Stomach (tissue), 9 donors: Measurements from ENCODE around the gene SSH3. TPM values are rescaled to one million over a fixed set of nuclear protein-coding genes. Genes with fewer than 3 reads are reported as not detected.

ENCODE experiments used
- DNase-seq, 2 donors: peaks; one replicate each; pipeline versions ENCODE4 v3.0.0 to v3.0.0-alpha.2; 2013 to 2019
- H3K27ac ChIP-seq, 5 donors: fragments of 200-600 bp in 4 of 5; sonication (generic) in 4 of 5; one replicate each; pipeline ENCODE4 v1.5.1; 2013 to 2019; ENCODE audit warnings: mild to moderate bottlenecking in 1 of 5, moderate library complexity in 1 of 5
- H3K27me3 ChIP-seq, 3 donors: fragments of 200-600 bp; sonication (generic); one replicate each; pipeline ENCODE4 v1.5.1; 2017 to 2019; ENCODE audit warnings: mixed run types in 1 of 3
- H3K36me3 ChIP-seq, 4 donors: fragments of 200-600 bp; sonication (generic); 1 replicate in 3 of 4; 2 replicates in 1 of 4; pipeline ENCODE4 v1.5.1; 2016 to 2019
- H3K4me1 ChIP-seq, 4 donors: fragments of 200-600 bp; sonication (generic); one replicate each; pipeline ENCODE4 v1.5.1; 2016 to 2019
- H3K4me3 ChIP-seq, 4 donors: fragments of 200-600 bp; sonication (generic) in 3 of 4; one replicate each; pipeline ENCODE4 v1.5.1; 2016 to 2019; ENCODE audit warnings: mild to moderate bottlenecking in 1 of 4
- H3K9me3 ChIP-seq, 4 donors: fragments of 200-600 bp; sonication (generic); one replicate each; pipeline ENCODE4 v1.5.1; 2016 to 2019
- CTCF ChIP-seq, 7 experiments: fragments of 450-650 bp in 4 of 7; fragments of 200-600 bp in 3 of 7; sonication (generic) in 3 of 7; IDR thresholded peaks; one replicate each; pipeline ENCODE4 v1.5.1; 2016 to 2019; ENCODE audit warnings: antibody characterized with exemption in 7 of 7, control low read depth in 2 of 7, mild to moderate bottlenecking in 1 of 7
- EP300 ChIP-seq: sonication (generic); formaldehyde crosslinking; IDR thresholded peaks from one replicate; pipeline ENCODE4 v1.6.1; 2017; ENCODE audit warnings: antibody characterized with exemption
- POLR2A ChIP-seq, 4 donors: fragments of 450-650 bp; IDR thresholded peaks; one replicate each; pipeline ENCODE4 v1.6.1; 2016; ENCODE audit warnings: antibody characterized with exemption in 4 of 4, control low read depth in 2 of 4, mild to moderate bottlenecking in 1 of 4, moderate library complexity in 1 of 4
- POLR2AphosphoS5 ChIP-seq, 3 donors: sonication (generic); formaldehyde crosslinking; IDR thresholded peaks; one replicate each; pipeline ENCODE4 v1.6.1; 2016; ENCODE audit warnings: antibody characterized with exemption in 3 of 3
- WGBS, 5 donors: extraction: QIAGEN DNeasy Blood & Tissue Kit in 3 of 5; methylation state at CpG; one replicate each; pipeline versions ENCODE4 v1.1.5 to v1.1.7; 2013 to 2018; 5-methylcytosine and 5-hydroxymethylcytosine counted together
- intact Hi-C: fragments of 100-400 bp; cut with DNase I; formaldehyde crosslinking; loops from one replicate; pipeline ENCODE4 v1.15.1; 2023; ENCODE audit warnings: low total_unique reads
- polyA plus RNA-seq, 3 donors: library from polyadenylated mRNA; stranded (reverse); fragments of 200-250 nt; gene quantifications; one replicate each; pipeline ENCODE4 v1.2.3, GENCODE V29; 2013
- total RNA-seq, 5 donors: library from RNA; depleted of rRNA; stranded (reverse); fragments of >200 nt; gene quantifications; one replicate each; pipeline versions ENCODE4 v1.1.0 to v1.2.3, GENCODE V29; 2014 to 2016
- donor health status: healthy with polysubstance abuse.
- donor health status: Bipolar disorder and iron deficiency.
- donor health status: healthy.

SSH3 gene
- total and polyA plus RNA-seq, 8 donors = 18.8 to 217 (median 34.9) TPM

GRCh38 chr11:67275606-67276409, 27.5 kb upstream of the SSH3 start:
- no peaks in the 10 kb centered on the region for H3K9me3 ChIP-seq
- H3K4me1 ChIP-seq = peaks cover 82 to 100% (median 97%) of the 10 kb centered on the region in 4 donors
- H3K27ac ChIP-seq = peak overlapping the region; percentile 42 to 95 (median 92)
- no peaks in the 10 kb centered on the region for H3K27me3 ChIP-seq
- TF ChIP-seq CTCF (IDR thresholded peaks at IDR 0.05) = no peak
- no peak for TF ChIP-seq POLR2A (IDR thresholded peaks at IDR 0.05)
- no peak for TF ChIP-seq EP300
- TF ChIP-seq POLR2AphosphoS5 (IDR thresholded peaks at IDR 0.05) = no peak
- peak overlapping the region in 2 of 4 donors; percentile 8 to 23 for H3K4me3 ChIP-seq
- no peak for DNase-seq
- intact Hi-C loops = no loop called here
- WGBS, 5 donors = 64 to 88% (median 80%) methylated on average over 8 to 17 of the region's 17 CpGs
- H3K36me3 ChIP-seq = peaks cover 21 to 53% (median 32%) of the 10 kb centered on the region in 4 donors

GRCh38 chr11:67276781-67277230, 26.5 kb upstream of the SSH3 start:
- peaks cover 31 to 58% (median 40%) of the 10 kb centered on the region in 4 donors for H3K36me3 ChIP-seq
- DNase-seq = peak; percentile 59 to 68
- H3K27me3 ChIP-seq = no peaks in the 10 kb centered on the region
- TF ChIP-seq CTCF (IDR thresholded peaks at IDR 0.05) (peak in 1 of 7 experiments; percentile 34), POLR2AphosphoS5 (IDR thresholded peaks at IDR 0.05) (no peak)
- intact Hi-C loops = no loop called here
- 23 to 29% (median 25%) methylated on average over 9 to 16 of the region's 16 CpGs for WGBS, 5 donors
- no peaks in the 10 kb centered on the region for H3K9me3 ChIP-seq
- peak overlapping the region; percentile 87 to 95 (median 92) for H3K27ac ChIP-seq
- H3K4me3 ChIP-seq = peak overlapping the region; percentile 28 to 38 (median 28)
- H3K4me1 ChIP-seq = peaks cover 72 to 100% (median 87%) of the 10 kb centered on the region in 4 donors

GRCh38 chr11:67277231-67277961, 25.9 kb upstream of the SSH3 start:
- peaks cover 66 to 100% (median 81%) of the 10 kb centered on the region in 4 donors for H3K4me1 ChIP-seq
- WGBS, 5 donors = 16 to 23% (median 19%) methylated on average over 22 to 24 of the region's 24 CpGs
- H3K27me3 ChIP-seq = no peaks in the 10 kb centered on the region
- no peaks in the 10 kb centered on the region for H3K9me3 ChIP-seq
- peak overlapping the region; percentile 28 to 38 (median 28) for H3K4me3 ChIP-seq
- peak; percentile 91 to 95 for DNase-seq
- TF ChIP-seq POLR2AphosphoS5 (IDR thresholded peaks at IDR 0.05) = peak; percentile 41 to 76 (median 61)
- no peak for TF ChIP-seq CTCF (IDR thresholded peaks at IDR 0.05)
- no peak for TF ChIP-seq POLR2A (IDR thresholded peaks at IDR 0.05)
- no peak for TF ChIP-seq EP300
- intact Hi-C loops = no loop called here
- H3K36me3 ChIP-seq = peaks cover 37 to 60% (median 43%) of the 10 kb centered on the region in 4 donors
- peak overlapping the region; percentile 87 to 95 (median 92) for H3K27ac ChIP-seq
